ENCODE results near the gene TM4SF4.

DNA sequence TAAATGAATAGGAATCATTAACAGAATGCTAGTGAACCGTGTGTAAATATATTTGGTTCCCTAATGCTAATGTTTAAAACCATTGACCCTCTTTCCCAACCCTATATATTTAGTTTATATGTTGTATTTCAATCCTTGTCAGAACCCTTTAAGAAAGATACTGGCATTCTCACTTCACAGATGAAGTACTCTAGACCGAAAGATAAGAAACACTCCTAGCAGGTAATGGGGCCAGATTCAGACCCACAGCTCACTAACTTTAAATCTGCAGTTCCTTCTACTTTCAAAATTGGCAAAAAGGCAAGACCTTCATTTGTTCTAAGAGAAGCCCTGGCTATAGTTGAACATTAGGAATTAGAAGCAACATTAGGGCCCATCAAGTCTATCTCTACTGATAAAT is 42.3 kb upstream of the TM4SF4 start:
- TF ChIP-seq, protein P1, sequence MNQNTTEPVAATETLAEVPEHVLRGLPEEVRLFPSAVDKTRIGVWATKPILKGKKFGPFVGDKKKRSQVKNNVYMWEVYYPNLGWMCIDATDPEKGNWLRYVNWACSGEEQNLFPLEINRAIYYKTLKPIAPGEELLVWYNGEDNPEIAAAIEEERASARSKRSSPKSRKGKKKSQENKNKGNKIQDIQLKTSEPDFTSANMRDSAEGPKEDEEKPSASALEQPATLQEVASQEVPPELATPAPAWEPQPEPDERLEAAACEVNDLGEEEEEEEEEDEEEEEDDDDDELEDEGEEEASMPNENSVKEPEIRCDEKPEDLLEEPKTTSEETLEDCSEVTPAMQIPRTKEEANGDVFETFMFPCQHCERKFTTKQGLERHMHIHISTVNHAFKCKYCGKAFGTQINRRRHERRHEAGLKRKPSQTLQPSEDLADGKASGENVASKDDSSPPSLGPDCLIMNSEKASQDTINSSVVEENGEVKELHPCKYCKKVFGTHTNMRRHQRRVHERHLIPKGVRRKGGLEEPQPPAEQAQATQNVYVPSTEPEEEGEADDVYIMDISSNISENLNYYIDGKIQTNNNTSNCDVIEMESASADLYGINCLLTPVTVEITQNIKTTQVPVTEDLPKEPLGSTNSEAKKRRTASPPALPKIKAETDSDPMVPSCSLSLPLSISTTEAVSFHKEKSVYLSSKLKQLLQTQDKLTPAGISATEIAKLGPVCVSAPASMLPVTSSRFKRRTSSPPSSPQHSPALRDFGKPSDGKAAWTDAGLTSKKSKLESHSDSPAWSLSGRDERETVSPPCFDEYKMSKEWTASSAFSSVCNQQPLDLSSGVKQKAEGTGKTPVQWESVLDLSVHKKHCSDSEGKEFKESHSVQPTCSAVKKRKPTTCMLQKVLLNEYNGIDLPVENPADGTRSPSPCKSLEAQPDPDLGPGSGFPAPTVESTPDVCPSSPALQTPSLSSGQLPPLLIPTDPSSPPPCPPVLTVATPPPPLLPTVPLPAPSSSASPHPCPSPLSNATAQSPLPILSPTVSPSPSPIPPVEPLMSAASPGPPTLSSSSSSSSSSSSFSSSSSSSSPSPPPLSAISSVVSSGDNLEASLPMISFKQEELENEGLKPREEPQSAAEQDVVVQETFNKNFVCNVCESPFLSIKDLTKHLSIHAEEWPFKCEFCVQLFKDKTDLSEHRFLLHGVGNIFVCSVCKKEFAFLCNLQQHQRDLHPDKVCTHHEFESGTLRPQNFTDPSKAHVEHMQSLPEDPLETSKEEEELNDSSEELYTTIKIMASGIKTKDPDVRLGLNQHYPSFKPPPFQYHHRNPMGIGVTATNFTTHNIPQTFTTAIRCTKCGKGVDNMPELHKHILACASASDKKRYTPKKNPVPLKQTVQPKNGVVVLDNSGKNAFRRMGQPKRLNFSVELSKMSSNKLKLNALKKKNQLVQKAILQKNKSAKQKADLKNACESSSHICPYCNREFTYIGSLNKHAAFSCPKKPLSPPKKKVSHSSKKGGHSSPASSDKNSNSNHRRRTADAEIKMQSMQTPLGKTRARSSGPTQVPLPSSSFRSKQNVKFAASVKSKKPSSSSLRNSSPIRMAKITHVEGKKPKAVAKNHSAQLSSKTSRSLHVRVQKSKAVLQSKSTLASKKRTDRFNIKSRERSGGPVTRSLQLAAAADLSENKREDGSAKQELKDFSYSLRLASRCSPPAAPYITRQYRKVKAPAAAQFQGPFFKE (tag by site-specific recombination; IDR thresholded peaks at IDR 0.05; ENCODE audit: borderline replicate concordance), result no peak
- TF ChIP-seq, protein P2, sequence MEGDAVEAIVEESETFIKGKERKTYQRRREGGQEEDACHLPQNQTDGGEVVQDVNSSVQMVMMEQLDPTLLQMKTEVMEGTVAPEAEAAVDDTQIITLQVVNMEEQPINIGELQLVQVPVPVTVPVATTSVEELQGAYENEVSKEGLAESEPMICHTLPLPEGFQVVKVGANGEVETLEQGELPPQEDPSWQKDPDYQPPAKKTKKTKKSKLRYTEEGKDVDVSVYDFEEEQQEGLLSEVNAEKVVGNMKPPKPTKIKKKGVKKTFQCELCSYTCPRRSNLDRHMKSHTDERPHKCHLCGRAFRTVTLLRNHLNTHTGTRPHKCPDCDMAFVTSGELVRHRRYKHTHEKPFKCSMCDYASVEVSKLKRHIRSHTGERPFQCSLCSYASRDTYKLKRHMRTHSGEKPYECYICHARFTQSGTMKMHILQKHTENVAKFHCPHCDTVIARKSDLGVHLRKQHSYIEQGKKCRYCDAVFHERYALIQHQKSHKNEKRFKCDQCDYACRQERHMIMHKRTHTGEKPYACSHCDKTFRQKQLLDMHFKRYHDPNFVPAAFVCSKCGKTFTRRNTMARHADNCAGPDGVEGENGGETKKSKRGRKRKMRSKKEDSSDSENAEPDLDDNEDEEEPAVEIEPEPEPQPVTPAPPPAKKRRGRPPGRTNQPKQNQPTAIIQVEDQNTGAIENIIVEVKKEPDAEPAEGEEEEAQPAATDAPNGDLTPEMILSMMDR (tag by site-specific recombination; IDR thresholded peaks at IDR 0.05), result no peak
- TF ChIP-seq, protein P3, sequence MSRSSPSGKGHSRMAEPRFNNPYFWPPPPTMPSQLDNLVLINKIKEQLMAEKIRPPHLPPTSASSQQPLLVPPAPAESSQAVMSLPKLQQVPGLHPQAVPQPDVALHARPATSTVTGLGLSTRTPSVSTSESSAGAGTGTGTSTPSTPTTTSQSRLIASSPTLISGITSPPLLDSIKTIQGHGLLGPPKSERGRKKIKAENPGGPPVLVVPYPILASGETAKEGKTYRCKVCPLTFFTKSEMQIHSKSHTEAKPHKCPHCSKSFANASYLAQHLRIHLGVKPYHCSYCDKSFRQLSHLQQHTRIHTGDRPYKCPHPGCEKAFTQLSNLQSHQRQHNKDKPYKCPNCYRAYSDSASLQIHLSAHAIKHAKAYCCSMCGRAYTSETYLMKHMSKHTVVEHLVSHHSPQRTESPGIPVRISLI (tag by site-specific recombination; IDR thresholded peaks at IDR 0.05), result no peak
